Neural cell (in vitro differentiated cells): ENCODE measurements around the gene RNF34. TPM values are rescaled to one million over a fixed set of nuclear protein-coding genes. Genes with fewer than 3 reads are reported as not detected.
"Not testable (repeated sequence)": the region's sequence is repeated elsewhere in the genome, so short reads cannot be mapped to it uniquely, and the experiment has no call there.

Experiments used
- H2AFZ ChIP-seq: fragments of 200-600, 300-800 bp; sonication (generic), shearing (Covaris generic); 2 replicates; pipeline ENCODE4 v1.6.0; 2014; ENCODE audit warnings: low read depth, mild to moderate bottlenecking, antibody characterized with exemption, low read length, moderate library complexity
- H3F3A ChIP-seq: fragments of 200-600 bp; shearing (Covaris generic); 2 replicates; pipeline ENCODE4 v1.6.1; 2016; ENCODE audit warnings: mild to moderate bottlenecking, moderate library complexity, mixed read lengths, antibody characterized with exemption, low read length; ENCODE audit not compliant: insufficient read depth, poor library complexity, severe bottlenecking
- H3K27ac ChIP-seq: fragments of 200-600, 300-800 bp; sonication (generic), shearing (Covaris generic); 2 replicates; pipeline ENCODE4 v1.5.1; 2014; ENCODE audit warnings: mild to moderate bottlenecking, low read length, moderate library complexity
- H3K27me3 ChIP-seq: fragments of 300-800, 200-600 bp; sonication (generic), shearing (Covaris generic); 2 replicates; pipeline ENCODE4 v1.6.0; 2014; ENCODE audit warnings: mild to moderate bottlenecking, low read depth, low read length, moderate library complexity; ENCODE audit not compliant: insufficient read depth
- H3K36me3 ChIP-seq: fragments of 300-800, 200-600 bp; sonication (generic), shearing (Covaris generic); 2 replicates; pipeline ENCODE4 v1.5.1; 2014; ENCODE audit warnings: mild to moderate bottlenecking, antibody characterized with exemption, low read length, moderate library complexity; ENCODE audit not compliant: insufficient read depth
- H3K4me2 ChIP-seq: fragments of 300-800, 200-600 bp; sonication (generic), shearing (Covaris generic); 2 replicates; pipeline ENCODE4 v1.6.0; 2014; ENCODE audit warnings: mild to moderate bottlenecking, low read length
- H3K4me3 ChIP-seq: fragments of 300-800, 200-600 bp; sonication (generic), shearing (Covaris generic); 2 replicates; pipeline ENCODE4 v1.5.1; 2014; ENCODE audit warnings: mild to moderate bottlenecking, low read length, moderate library complexity
- H3K79me2 ChIP-seq: fragments of 200-600 bp; shearing (Covaris generic); replicated peaks from 2 replicates; pipeline ENCODE4 v1.6.0; 2014; ENCODE audit warnings: mild to moderate bottlenecking, low read length, moderate library complexity; ENCODE audit not compliant: insufficient read depth
- H3K9ac ChIP-seq: fragments of 300-800, 200-600 bp; sonication (generic), shearing (Covaris generic); 2 replicates; pipeline ENCODE4 v1.6.1; 2016; ENCODE audit warnings: mild to moderate bottlenecking, low read length, mixed read lengths
- H3K9me2 ChIP-seq: fragments of 200-600 bp; shearing (Covaris generic); 2 replicates; pipeline ENCODE4 v1.6.1; 2016; ENCODE audit warnings: mild to moderate bottlenecking, low read length, mixed read lengths; ENCODE audit not compliant: insufficient read depth
- H3K9me3 ChIP-seq: fragments of 200-600, 300-800 bp; sonication (generic), shearing (Covaris generic); 2 replicates; pipeline ENCODE4 v1.6.1; 2016; ENCODE audit warnings: mild to moderate bottlenecking, mixed run types, low read length, moderate library complexity, mixed read lengths
- H4K20me1 ChIP-seq: fragments of 200-600 bp; shearing (Covaris generic); 2 replicates; pipeline ENCODE4 v1.6.1; 2016; ENCODE audit warnings: mild to moderate bottlenecking, mixed run types; ENCODE audit not compliant: insufficient read depth
- EP300 ChIP-seq: fragments of 450-650 bp; conservative IDR thresholded peaks from 2 replicates; pipeline ENCODE4 v1.6.1; 2014; ENCODE audit warnings: antibody characterized with exemption, mild to moderate bottlenecking, moderate library complexity; ENCODE audit not compliant: poor library complexity, severe bottlenecking
- EZH2 ChIP-seq: fragments of 200-600, 300-800 bp; shearing (Covaris generic), sonication (generic); IDR thresholded peaks from 2 replicates; pipeline ENCODE4 v1.6.1; 2014; ENCODE audit warnings: antibody characterized with exemption, low read length, borderline replicate concordance, mild to moderate bottlenecking; ENCODE audit not compliant: insufficient read depth, poor library complexity, severe bottlenecking
- MXI1 ChIP-seq: fragments of 450-650 bp; conservative IDR thresholded peaks from 2 replicates; pipeline ENCODE4 v1.6.1; 2014; ENCODE audit warnings: antibody characterized with exemption, mild to moderate bottlenecking; ENCODE audit not compliant: poor library complexity, severe bottlenecking
- POLR2AphosphoS5 ChIP-seq: IDR thresholded peaks from 2 replicates; pipeline ENCODE4 v1.6.1; 2012
- TAF1 ChIP-seq: IDR thresholded peaks from 2 replicates; pipeline ENCODE4 v1.6.1; 2012; ENCODE audit warnings: low read depth
- polyA plus RNA-seq: library from polyadenylated mRNA; depleted of rRNA; stranded (reverse); fragments of >200 nt; gene quantifications from 2 replicates; pipeline ENCODE4 v1.2.3, GENCODE V29; 2014
- TF ChIP-seq, protein P1 (sequence below): IDR thresholded peaks from 2 replicates; pipeline ENCODE4 v1.6.1; 2012; ENCODE audit warnings: borderline replicate concordance
- TF ChIP-seq, protein P2 (sequence below): fragments of 450-650 bp; IDR thresholded peaks from 2 replicates; pipeline ENCODE4 v1.5.1; 2014; ENCODE audit warnings: antibody characterized with exemption, mild to moderate bottlenecking, moderate library complexity; ENCODE audit not compliant: poor library complexity, severe bottlenecking

The RNF34 gene
- polyA plus RNA-seq, 1 donor from 2014 or later: 68.8 TPM

DNA sequence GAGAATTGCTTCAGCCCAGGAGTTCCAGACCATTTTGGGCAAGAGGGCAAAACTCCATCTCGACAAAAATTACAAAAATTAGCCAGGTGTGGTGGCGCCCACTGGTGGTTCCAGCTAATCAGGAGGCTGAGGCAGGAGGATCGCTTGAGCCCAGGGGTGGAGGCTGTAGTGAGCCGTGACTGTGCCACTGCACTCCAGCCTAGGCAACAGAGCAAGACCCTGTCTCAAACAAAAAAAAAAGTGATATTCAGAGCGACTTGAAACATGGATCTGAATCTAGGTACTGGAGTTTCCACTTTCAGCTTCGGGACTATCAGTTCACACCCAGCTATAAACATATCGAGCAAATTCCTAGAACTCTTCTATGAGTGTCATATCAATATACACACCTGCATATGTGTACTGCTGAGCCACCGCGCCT is 16.3 kb upstream of the RNF34 start:
- Histone ChIP-seq H3K9ac (no peak overlapping the region), H3K9me2 (no peaks in the 10 kb centered on the region), H2AFZ (no peak overlapping the region), H3K9me3 (no peaks in the 10 kb centered on the region), H3K4me3 (no peak overlapping the region), H3K27ac (no peak overlapping the region), H3K36me3 (no peaks in the 10 kb centered on the region), H4K20me1 (no peaks in the 10 kb centered on the region), H3K79me2 (no peaks in the 10 kb centered on the region), H3K4me2 (no peak overlapping the region), H3F3A (no peaks in the 10 kb centered on the region), H3K27me3 (no peaks in the 10 kb centered on the region)
- TF ChIP-seq MXI1 (no peak), EP300 (no peak), EZH2 (no peak)
- TF ChIP-seq, protein P1, sequence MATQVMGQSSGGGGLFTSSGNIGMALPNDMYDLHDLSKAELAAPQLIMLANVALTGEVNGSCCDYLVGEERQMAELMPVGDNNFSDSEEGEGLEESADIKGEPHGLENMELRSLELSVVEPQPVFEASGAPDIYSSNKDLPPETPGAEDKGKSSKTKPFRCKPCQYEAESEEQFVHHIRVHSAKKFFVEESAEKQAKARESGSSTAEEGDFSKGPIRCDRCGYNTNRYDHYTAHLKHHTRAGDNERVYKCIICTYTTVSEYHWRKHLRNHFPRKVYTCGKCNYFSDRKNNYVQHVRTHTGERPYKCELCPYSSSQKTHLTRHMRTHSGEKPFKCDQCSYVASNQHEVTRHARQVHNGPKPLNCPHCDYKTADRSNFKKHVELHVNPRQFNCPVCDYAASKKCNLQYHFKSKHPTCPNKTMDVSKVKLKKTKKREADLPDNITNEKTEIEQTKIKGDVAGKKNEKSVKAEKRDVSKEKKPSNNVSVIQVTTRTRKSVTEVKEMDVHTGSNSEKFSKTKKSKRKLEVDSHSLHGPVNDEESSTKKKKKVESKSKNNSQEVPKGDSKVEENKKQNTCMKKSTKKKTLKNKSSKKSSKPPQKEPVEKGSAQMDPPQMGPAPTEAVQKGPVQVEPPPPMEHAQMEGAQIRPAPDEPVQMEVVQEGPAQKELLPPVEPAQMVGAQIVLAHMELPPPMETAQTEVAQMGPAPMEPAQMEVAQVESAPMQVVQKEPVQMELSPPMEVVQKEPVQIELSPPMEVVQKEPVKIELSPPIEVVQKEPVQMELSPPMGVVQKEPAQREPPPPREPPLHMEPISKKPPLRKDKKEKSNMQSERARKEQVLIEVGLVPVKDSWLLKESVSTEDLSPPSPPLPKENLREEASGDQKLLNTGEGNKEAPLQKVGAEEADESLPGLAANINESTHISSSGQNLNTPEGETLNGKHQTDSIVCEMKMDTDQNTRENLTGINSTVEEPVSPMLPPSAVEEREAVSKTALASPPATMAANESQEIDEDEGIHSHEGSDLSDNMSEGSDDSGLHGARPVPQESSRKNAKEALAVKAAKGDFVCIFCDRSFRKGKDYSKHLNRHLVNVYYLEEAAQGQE: no peak

DNA sequence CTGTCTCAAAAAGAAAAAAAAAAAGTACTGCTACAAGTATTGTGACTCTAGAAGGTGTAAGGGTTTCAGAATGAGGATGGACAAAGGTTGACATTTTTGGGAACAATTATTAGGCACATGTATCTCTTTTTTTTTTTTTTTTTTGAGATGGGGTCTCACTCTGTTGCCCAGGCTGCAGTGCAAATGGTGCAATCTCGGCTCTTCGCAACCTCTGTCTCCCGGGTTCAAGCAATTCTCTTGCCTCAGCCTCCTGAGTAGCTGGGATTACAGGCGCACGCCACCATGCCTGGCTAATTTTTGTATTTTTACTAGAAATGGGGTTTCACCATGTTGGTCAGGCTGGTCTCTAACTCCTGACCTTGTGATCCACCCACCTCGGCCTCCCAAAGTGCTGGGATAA is 15.0 kb upstream of the RNF34 start:
- H3F3A ChIP-seq, H3K36me3 ChIP-seq, H3K4me3 ChIP-seq, H3K9me3 ChIP-seq, H3K4me2 ChIP-seq, H4K20me1 ChIP-seq, H3K9me2 ChIP-seq, H3K79me2 ChIP-seq, H3K27ac ChIP-seq, H3K27me3 ChIP-seq, H2AFZ ChIP-seq, H3K9ac ChIP-seq: not testable (repeated sequence)

DNA sequence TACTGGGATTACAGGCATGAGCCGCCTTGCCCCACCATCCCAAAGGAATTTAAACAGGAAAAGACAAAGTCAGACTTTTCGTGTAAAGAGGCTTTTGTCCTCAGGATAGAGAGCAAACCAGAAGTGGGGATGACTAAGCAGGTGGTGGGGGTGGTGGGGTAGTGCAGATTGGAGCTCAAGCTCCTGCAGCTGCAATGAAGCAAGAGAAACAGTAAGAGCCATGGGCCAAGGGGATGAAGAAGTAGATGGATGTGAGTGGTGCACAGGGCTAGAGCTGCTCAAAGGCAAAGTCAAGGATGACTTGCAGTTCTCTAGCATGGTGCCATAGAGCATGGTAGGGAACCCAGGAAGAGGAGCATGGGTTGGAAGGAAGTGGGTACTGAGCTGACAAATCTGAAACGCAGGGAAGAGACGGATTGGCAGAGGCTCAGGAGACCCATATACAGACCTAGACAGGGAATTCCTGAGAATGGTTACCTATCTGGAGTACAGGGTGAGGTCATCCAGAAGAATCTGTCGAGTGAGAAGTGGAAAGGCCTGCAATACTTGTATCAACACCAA is 11.4 kb upstream of the RNF34 start:
- Histone ChIP-seq H3K4me3 (no peak overlapping the region), H3K36me3 (no peaks in the 10 kb centered on the region), H3K9me2 (no peaks in the 10 kb centered on the region), H3K27me3 (no peaks in the 10 kb centered on the region), H3K9me3 (no peaks in the 10 kb centered on the region), H4K20me1 (no peaks in the 10 kb centered on the region), H3K4me2 (no peak overlapping the region), H3K79me2 (no peaks in the 10 kb centered on the region), H3K27ac (no peak overlapping the region), H3F3A (no peaks in the 10 kb centered on the region), H3K9ac (no peak overlapping the region), H2AFZ (no peak overlapping the region)
- TF ChIP-seq, protein P2, sequence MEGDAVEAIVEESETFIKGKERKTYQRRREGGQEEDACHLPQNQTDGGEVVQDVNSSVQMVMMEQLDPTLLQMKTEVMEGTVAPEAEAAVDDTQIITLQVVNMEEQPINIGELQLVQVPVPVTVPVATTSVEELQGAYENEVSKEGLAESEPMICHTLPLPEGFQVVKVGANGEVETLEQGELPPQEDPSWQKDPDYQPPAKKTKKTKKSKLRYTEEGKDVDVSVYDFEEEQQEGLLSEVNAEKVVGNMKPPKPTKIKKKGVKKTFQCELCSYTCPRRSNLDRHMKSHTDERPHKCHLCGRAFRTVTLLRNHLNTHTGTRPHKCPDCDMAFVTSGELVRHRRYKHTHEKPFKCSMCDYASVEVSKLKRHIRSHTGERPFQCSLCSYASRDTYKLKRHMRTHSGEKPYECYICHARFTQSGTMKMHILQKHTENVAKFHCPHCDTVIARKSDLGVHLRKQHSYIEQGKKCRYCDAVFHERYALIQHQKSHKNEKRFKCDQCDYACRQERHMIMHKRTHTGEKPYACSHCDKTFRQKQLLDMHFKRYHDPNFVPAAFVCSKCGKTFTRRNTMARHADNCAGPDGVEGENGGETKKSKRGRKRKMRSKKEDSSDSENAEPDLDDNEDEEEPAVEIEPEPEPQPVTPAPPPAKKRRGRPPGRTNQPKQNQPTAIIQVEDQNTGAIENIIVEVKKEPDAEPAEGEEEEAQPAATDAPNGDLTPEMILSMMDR: no peak
- no peak for TF ChIP-seq EP300
- TF ChIP-seq, protein P1: no peak
- no peak for TF ChIP-seq TAF1
- no peak for TF ChIP-seq POLR2AphosphoS5
